MM.1S (cell line): Measurements from ENCODE around the gene AUP1.

Experiments
- CTCF ChIP-seq: fragments of 300-600 bp; sonication (generic); IDR thresholded peaks from 2 replicates; pipeline ENCODE4 v1.5.1; 2016; ENCODE audit warnings: antibody characterized with exemption, low read length, mixed read lengths
- EZH2 ChIP-seq: fragments of 300-600 bp; sonication (generic); optimal IDR thresholded peaks from 2 replicates; pipeline ENCODE3; 2017; ENCODE audit warnings: low read depth, mild to moderate bottlenecking, antibody characterized with exemption, low read length, mixed read lengths
- EZH2phosphoT487 ChIP-seq: fragments of 300-600 bp; sonication (generic); IDR thresholded peaks from 2 replicates; pipeline ENCODE4 v1.6.1; 2018; ENCODE audit warnings: antibody characterized with exemption, low read length

GRCh38 chr2:74558284-74559230, 29.1 kb upstream of the AUP1 start:
- TF ChIP-seq CTCF (no peak), EZH2 (no peak), EZH2phosphoT487 (no peak)
